H1 (cell line): ENCODE measurements around the gene DSCAM. TPM values are rescaled to one million over a fixed set of nuclear protein-coding genes. Genes with fewer than 3 reads are reported as not detected.

Experiments used
- CTCF ChIA-PET: fragments of 300-600 bp; sonication (Branson Sonifier 250); formaldehyde crosslinking; loops from one replicate; lab custom pipeline; 2021; ENCODE audit not compliant: partially characterized antibody; lab: Charles Lee
- POLR2A ChIA-PET: fragments of 300-600 bp; sonication (Branson Sonifier 250); formaldehyde crosslinking; loops from one replicate; lab custom pipeline; 2021; ENCODE audit warnings: inconsistent platforms; ENCODE audit not compliant: partially characterized antibody; lab: Charles Lee
- DNase-seq, 2 experiments: peaks; one replicate each; pipeline versions ENCODE4 v3.0.0 to v3.0.0-alpha.2; 2010 to 2022; ENCODE audit warnings: low spot score in 2 of 2, low read depth in 1 of 2, mixed read lengths in 1 of 2
- FAIRE-seq: peaks from 2 replicates; lab custom pipeline; 2011; peaks lifted over from hg19 to GRCh38; lab: Jason Lieb, UNC
- H2AFZ ChIP-seq: 2 replicates; pipeline ENCODE4 v1.8.1; 2012; ENCODE audit warnings: low read length, inconsistent platforms
- H2AK5ac ChIP-seq: 2 replicates; pipeline ENCODE4 v1.6.1; 2013; ENCODE audit warnings: low read depth, low read length
- H2BK120ac ChIP-seq: replicated peaks from 2 replicates; pipeline ENCODE3; 2013; ENCODE audit warnings: low read depth, low read length, inconsistent platforms
- H2BK12ac ChIP-seq: 2 replicates; pipeline ENCODE4 v1.6.1; 2013; ENCODE audit warnings: low read depth, low read length
- H2BK15ac ChIP-seq: 2 replicates; pipeline ENCODE4 v1.6.1; 2013; ENCODE audit warnings: low read length
- H2BK20ac ChIP-seq: 2 replicates; pipeline ENCODE4 v1.6.1; 2013; ENCODE audit warnings: low read length
- H2BK5ac ChIP-seq: 2 replicates; pipeline ENCODE4 v1.6.1; 2013; ENCODE audit warnings: low read depth, low read length
- H3K14ac ChIP-seq: 2 replicates; pipeline ENCODE4 v1.6.1; 2013; ENCODE audit warnings: inconsistent platforms; ENCODE audit not compliant: insufficient read length
- H3K18ac ChIP-seq: 2 replicates; pipeline ENCODE4 v1.6.1; 2013; ENCODE audit warnings: low read length; ENCODE audit errors: extremely low read depth
- H3K23ac ChIP-seq: 2 replicates; pipeline ENCODE4 v1.6.1; 2013; ENCODE audit warnings: inconsistent platforms; ENCODE audit not compliant: insufficient read length
- H3K23me2 ChIP-seq: 2 replicates; pipeline ENCODE4 v1.6.1; 2013; ENCODE audit warnings: low read depth, low read length
- H3K27ac ChIP-seq: 2 replicates; pipeline ENCODE4 v1.6.1; 2011; ENCODE audit warnings: low read depth, low read length, inconsistent platforms
- H3K27me3 ChIP-seq, 4 experiments: replicated peaks in 1 of 4; 1 replicate in 1 of 4; 2 replicates in 3 of 4; pipeline versions ENCODE4 v1.6.1 to v1.8.1; 2011 to 2013; ENCODE audit warnings: low read length in 3 of 4, mild to moderate bottlenecking in 3 of 4, inconsistent platforms in 2 of 4, mixed read lengths in 2 of 4, moderate library complexity in 1 of 4; ENCODE audit not compliant: control insufficient read depth in 3 of 4, insufficient read depth in 3 of 4; ENCODE audit errors: extremely low read depth in 1 of 4
- H3K36me3 ChIP-seq, 4 experiments: 2 replicates each; pipeline versions ENCODE4 v1.6.1 to v1.8.1; 2011 to 2013; ENCODE audit warnings: mild to moderate bottlenecking in 4 of 4, low read length in 3 of 4, moderate library complexity in 2 of 4, control low read depth in 1 of 4, inconsistent platforms in 1 of 4; ENCODE audit not compliant: insufficient read depth in 4 of 4, control insufficient read depth in 2 of 4
- H3K4ac ChIP-seq: replicated peaks from 2 replicates; pipeline ENCODE3; 2013; ENCODE audit warnings: low read length, low read depth, mixed read lengths, inconsistent platforms; ENCODE audit not compliant: insufficient read length
- H3K4me1 ChIP-seq, 4 experiments: replicated peaks in 1 of 4; 1 replicate in 1 of 4; 2 replicates in 3 of 4; pipeline versions ENCODE4 v1.6.1 to v1.8.1; 2011 to 2013; ENCODE audit warnings: low read length in 3 of 4, inconsistent platforms in 2 of 4, mixed read lengths in 1 of 4; ENCODE audit not compliant: insufficient read depth in 4 of 4, control insufficient read depth in 3 of 4
- H3K4me2 ChIP-seq, 2 experiments: 2 replicates each; pipeline versions ENCODE4 v1.6.1 to v1.8.1; 2011 to 2013; ENCODE audit warnings: low read depth in 2 of 2, low read length in 2 of 2, control low read depth in 1 of 2, inconsistent platforms in 1 of 2, mild to moderate bottlenecking in 1 of 2; ENCODE audit not compliant: insufficient read depth in 1 of 2
- H3K4me3 ChIP-seq, 4 experiments: fragments of 200-600, 300-600 bp in 1 of 4; sonication (generic), shearing (Covaris generic), sonication (Bioruptor Twin) in 1 of 4; 2 replicates each; pipeline versions ENCODE4 v1.5.1 to v1.8.1; 2011 to 2016; ENCODE audit warnings: low read length in 4 of 4, low read depth in 3 of 4, control low read depth in 2 of 4, inconsistent platforms in 2 of 4, mild to moderate bottlenecking in 2 of 4, mixed read lengths in 1 of 4, moderate library complexity in 1 of 4; ENCODE audit not compliant: insufficient read depth in 2 of 4; ENCODE audit errors: extremely low read depth in 1 of 4
- H3K56ac ChIP-seq: replicated peaks from 2 replicates; pipeline ENCODE3; 2013; ENCODE audit warnings: low read depth, mild to moderate bottlenecking, mixed read lengths, low read length, inconsistent platforms; ENCODE audit not compliant: insufficient read length
- H3K79me1 ChIP-seq: 2 replicates; pipeline ENCODE4 v1.6.1; 2013; ENCODE audit warnings: low read depth, low read length, control low read depth
- H3K79me2 ChIP-seq, 2 experiments: 2 replicates each; pipeline versions ENCODE4 v1.6.1 to v1.8.1; 2012 to 2013; ENCODE audit warnings: low read length in 2 of 2, mild to moderate bottlenecking in 2 of 2, inconsistent platforms in 1 of 2; ENCODE audit not compliant: insufficient read depth in 2 of 2, control insufficient read depth in 1 of 2
- H3K9ac ChIP-seq, 4 experiments: replicated peaks in 1 of 4; 1 replicate in 1 of 4; 2 replicates in 3 of 4; pipeline versions ENCODE4 v1.6.1 to v1.8.1; 2011 to 2013; ENCODE audit warnings: low read depth in 3 of 4, low read length in 3 of 4, control low read depth in 2 of 4, mild to moderate bottlenecking in 2 of 4, moderate library complexity in 2 of 4, inconsistent platforms in 1 of 4; ENCODE audit errors: extremely low read depth in 1 of 4
- H3K9me3 ChIP-seq, 2 experiments: 2 replicates each; pipeline versions ENCODE4 v1.6.1 to v1.8.1; 2012 to 2013; ENCODE audit warnings: mild to moderate bottlenecking in 2 of 2, moderate library complexity in 2 of 2, control low read depth in 1 of 2, inconsistent platforms in 1 of 2, low read depth in 1 of 2, low read length in 1 of 2, mixed read lengths in 1 of 2; ENCODE audit not compliant: insufficient read depth in 2 of 2
- H4K20me1 ChIP-seq, 2 experiments: replicated peaks in 1 of 2; 2 replicates each; pipeline versions ENCODE3 to v1.8.1; 2011 to 2013; ENCODE audit warnings: inconsistent platforms in 2 of 2, low read length in 2 of 2, mild to moderate bottlenecking in 1 of 2; ENCODE audit not compliant: insufficient read depth in 2 of 2, control insufficient read depth in 1 of 2
- H4K5ac ChIP-seq: 2 replicates; pipeline ENCODE4 v1.6.1; 2013; ENCODE audit warnings: low read length, low read depth, mixed read lengths, inconsistent platforms; ENCODE audit not compliant: insufficient read length
- H4K8ac ChIP-seq: 2 replicates; pipeline ENCODE4 v1.8.0; 2013; ENCODE audit warnings: mild to moderate bottlenecking, moderate library complexity, low read length, inconsistent platforms; ENCODE audit not compliant: insufficient read depth; ENCODE audit errors: extremely low read depth
- H4K91ac ChIP-seq: replicated peaks from 2 replicates; pipeline ENCODE3; 2013; ENCODE audit warnings: low read length, mixed read lengths, inconsistent platforms; ENCODE audit not compliant: insufficient read length
- POLR2A ChIP-seq, 2 experiments: IDR thresholded peaks; 1 replicate in 1 of 2; 2 replicates in 1 of 2; pipeline ENCODE4 v1.6.1; 2011; ENCODE audit warnings: low read depth in 2 of 2, low read length in 2 of 2, mild to moderate bottlenecking in 2 of 2; ENCODE audit errors: control extremely low read depth in 1 of 2
- WGBS, 2 experiments: shearing (Covaris generic) in 1 of 2; methylation state at CpG; one replicate each; pipeline versions ENCODE4 v1.1.6 to v1.1.7; 2013 to 2015; ENCODE audit warnings: low lambda C conversion rate in 2 of 2, mixed read lengths in 2 of 2, inconsistent platforms in 1 of 2, low coverage in 1 of 2, missing lambda C conversion rate in 1 of 2; ENCODE audit not compliant: insufficient replicate concordance in 2 of 2, insufficient coverage in 1 of 2, insufficient read length in 1 of 2; ENCODE audit errors: extremely low coverage in 1 of 2, missing lambda C conversion rate in 1 of 2; 5-methylcytosine and 5-hydroxymethylcytosine counted together
- polyA plus RNA-seq, 7 experiments: library from polyadenylated mRNA; depleted of rRNA in 3 of 7; stranded (reverse) in 5 of 7; unstranded in 2 of 7; fragments of >200 nt in 5 of 7; fragments of 200-250 nt in 2 of 7; gene quantifications; 1 replicate in 5 of 7; 2 replicates in 1 of 7; 4 replicates in 1 of 7; pipeline versions ENCODE4 v1.2.1 to v1.2.3, GENCODE V29; 2011 to 2013; ENCODE audit warnings: missing spikeins in 2 of 7, mixed read lengths in 2 of 7
- total RNA-seq: library from RNA; stranded (reverse); fragmentation: NEBNext Ultra II Directional; extraction: Animal tissue kit (Norgen Biotek cat#: 25700); gene quantifications from 2 replicates; pipeline ENCODE4 v1.2.1, GENCODE V29; 2021

Gene DSCAM
- total and polyA plus RNA-seq, 2 of the 8 experiments (the other 6 are each of a cell fraction or from before 2014, with no cell fraction given), result 0.02 to 0.15 TPM

- no peak overlapping the region for H3K4ac ChIP-seq
- TF ChIP-seq POLR2A (IDR thresholded peaks at IDR 0.05; ENCODE audit: control extremely low read depth in 1 of 2, low read depth in 2 of 2, low read length in 2 of 2), result no peak
- WGBS, 2 experiments, result 89% methylated on average over 8 of the region's 8 CpGs; no CpG with 5 or more reads in 1 of the 2 experiments
- no peaks in the 10 kb centered on the region for H3K79me2 ChIP-seq
- no peak overlapping the region for H3K9ac ChIP-seq
- no peaks in the 10 kb centered on the region for H3K4me1 ChIP-seq
- ChIA-PET POLR2A (no interaction called here), CTCF (interaction anchor here (0.6 to 0.7 kb wide), 2 partner anchors 252 to 454 kb away, joined by 3 read pairs; no protein-coding TSS in a partner anchor)
- no peak for DNase-seq
- no peak overlapping the region for H3K4me2 ChIP-seq
- H2BK120ac ChIP-seq, result no peak overlapping the region
- H4K8ac ChIP-seq, result no peak overlapping the region
- no peak overlapping the region for H3K18ac ChIP-seq
- H2BK15ac ChIP-seq, result no peak overlapping the region
- H2BK12ac ChIP-seq, result no peak overlapping the region; the same call in 1 of the 2 replicates
- H3K9me3 ChIP-seq, result no peaks in the 10 kb centered on the region
- no peak overlapping the region for H3K27ac ChIP-seq
- H2AK5ac ChIP-seq, result no peak overlapping the region
- no peak overlapping the region for H4K91ac ChIP-seq
- no peak overlapping the region for H3K14ac ChIP-seq
- H3K23me2 ChIP-seq, result no peaks in the 10 kb centered on the region
- H3K79me1 ChIP-seq, result no peaks in the 10 kb centered on the region
- H4K20me1 ChIP-seq, result no peaks in the 10 kb centered on the region
- H2BK20ac ChIP-seq, result no peak overlapping the region
- peak overlapping the region; percentile 35; the same call in 1 of the 2 replicates for H2AFZ ChIP-seq
- no peaks in the 10 kb centered on the region for H3K36me3 ChIP-seq
- H3K27me3 ChIP-seq, result no peaks in the 10 kb centered on the region
- no peak overlapping the region for H4K5ac ChIP-seq
- no peak for FAIRE-seq
- no peak overlapping the region for H3K23ac ChIP-seq
- no peak overlapping the region for H3K56ac ChIP-seq
- H3K4me3 ChIP-seq, result no peak overlapping the region
- no peak overlapping the region for H2BK5ac ChIP-seq
Observed at GRCh38 chr21:40595806-40596205, 251.2 kb downstream of the DSCAM start.
